ENCODE results near the gene UQCC5.
A peak's percentile ranks its signal among the peaks of the same experiment; 100 is the strongest.

Gene UQCC5

DNA sequence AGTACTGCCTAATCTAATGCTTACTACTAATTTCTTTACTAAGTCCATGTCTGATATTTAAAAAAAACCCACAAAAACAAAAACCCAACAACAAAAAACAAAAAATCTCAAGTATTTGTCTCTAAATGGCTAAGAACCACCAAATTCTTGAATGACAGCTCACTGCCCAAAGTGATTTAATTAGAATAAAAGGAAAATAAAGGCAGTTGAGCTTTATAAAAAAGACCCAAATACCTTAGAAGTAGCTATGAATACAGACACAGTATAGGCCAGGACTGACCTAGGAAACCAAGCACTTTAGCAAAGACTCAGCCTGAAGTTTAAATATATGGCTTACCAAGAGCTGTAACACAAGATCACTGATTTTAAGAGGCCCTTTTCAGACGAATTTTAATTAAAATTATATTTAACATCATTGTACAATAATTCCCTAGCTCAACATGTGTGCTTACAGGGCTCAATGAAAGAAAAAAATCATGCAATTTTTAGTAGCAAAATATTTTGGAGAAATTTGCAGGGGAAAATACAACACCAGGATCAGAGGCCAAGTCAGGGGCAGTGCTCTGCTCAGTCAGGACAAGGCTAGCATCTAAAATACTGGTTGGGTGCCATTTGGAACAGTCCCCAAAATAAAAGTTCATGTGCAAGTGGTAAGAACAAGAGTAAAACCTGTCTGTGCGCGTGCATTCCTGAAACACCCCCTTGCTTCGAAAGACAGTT is 24.8 kb downstream of the UQCC5 start:
- H3K27ac ChIP-seq (ENCODE audit: poor library complexity, severe bottlenecking): no peak overlapping the region
- no peaks in the 10 kb centered on the region for H3K4me1 ChIP-seq (ENCODE audit: insufficient read depth, poor library complexity, severe bottlenecking)
- DNase-seq (ENCODE audit: low spot score): no peak
- H3K4me3 ChIP-seq (ENCODE audit: severe bottlenecking): no peak overlapping the region
- H3K27me3 ChIP-seq (ENCODE audit: insufficient read depth, poor library complexity, severe bottlenecking): no peaks in the 10 kb centered on the region
- ATAC-seq (ENCODE audit: low read depth): no peak
- no peaks in the 10 kb centered on the region for H3K9me3 ChIP-seq (ENCODE audit: severe bottlenecking)
- TF ChIP-seq, protein P1, sequence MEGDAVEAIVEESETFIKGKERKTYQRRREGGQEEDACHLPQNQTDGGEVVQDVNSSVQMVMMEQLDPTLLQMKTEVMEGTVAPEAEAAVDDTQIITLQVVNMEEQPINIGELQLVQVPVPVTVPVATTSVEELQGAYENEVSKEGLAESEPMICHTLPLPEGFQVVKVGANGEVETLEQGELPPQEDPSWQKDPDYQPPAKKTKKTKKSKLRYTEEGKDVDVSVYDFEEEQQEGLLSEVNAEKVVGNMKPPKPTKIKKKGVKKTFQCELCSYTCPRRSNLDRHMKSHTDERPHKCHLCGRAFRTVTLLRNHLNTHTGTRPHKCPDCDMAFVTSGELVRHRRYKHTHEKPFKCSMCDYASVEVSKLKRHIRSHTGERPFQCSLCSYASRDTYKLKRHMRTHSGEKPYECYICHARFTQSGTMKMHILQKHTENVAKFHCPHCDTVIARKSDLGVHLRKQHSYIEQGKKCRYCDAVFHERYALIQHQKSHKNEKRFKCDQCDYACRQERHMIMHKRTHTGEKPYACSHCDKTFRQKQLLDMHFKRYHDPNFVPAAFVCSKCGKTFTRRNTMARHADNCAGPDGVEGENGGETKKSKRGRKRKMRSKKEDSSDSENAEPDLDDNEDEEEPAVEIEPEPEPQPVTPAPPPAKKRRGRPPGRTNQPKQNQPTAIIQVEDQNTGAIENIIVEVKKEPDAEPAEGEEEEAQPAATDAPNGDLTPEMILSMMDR (IDR thresholded peaks at IDR 0.05; ENCODE audit: poor library complexity, severe bottlenecking): no peak
- peaks cover 60% of the 10 kb centered on the region for H3K36me3 ChIP-seq (ENCODE audit: low read depth)

DNA sequence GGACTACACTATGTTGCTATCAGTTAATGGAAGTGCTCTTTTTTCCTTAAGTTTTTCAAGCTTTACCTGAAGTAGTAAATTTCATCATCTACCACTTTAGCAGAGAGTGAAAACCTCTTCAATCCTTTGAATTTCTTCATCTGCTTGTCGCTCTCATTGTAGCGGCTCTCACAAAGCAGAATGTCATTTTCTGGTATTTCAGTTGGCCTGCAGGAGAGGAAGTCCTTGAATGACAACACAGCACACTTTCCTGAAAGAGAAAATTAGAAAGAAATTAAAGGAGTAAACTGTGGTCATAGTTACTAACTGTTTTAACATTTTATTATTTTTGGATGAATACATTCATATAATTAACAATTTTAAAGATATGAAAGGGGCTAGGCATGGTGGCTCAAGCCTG is 27.6 kb downstream of the UQCC5 start:
- no peak for ATAC-seq (ENCODE audit: low read depth)

DNA sequence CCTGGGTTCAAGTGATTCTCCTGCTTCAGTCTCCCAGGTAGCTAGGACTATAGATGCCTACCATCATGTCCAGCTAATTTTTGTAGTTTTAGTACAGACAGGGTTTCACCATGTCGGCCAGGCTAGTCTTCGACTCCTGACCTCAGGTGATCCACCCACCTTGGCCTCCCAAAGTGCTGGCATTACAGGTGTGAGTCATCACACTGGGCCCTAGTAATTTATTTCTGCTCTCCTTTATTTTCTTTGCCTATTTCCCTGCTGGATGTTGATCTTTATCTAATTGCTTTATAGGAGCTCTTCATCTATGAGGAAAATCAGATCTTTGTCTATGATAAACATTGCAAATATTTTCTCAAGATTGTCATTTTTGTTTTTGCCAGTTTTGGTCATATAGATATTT is 31.7 kb downstream of the UQCC5 start:
- Histone ChIP-seq H3K4me1 (ENCODE audit: insufficient read depth, poor library complexity, severe bottlenecking) (peaks cover 6% of the 10 kb centered on the region), H3K27me3 (ENCODE audit: insufficient read depth, poor library complexity, severe bottlenecking) (no peaks in the 10 kb centered on the region), H3K36me3 (ENCODE audit: low read depth) (peaks cover 25% of the 10 kb centered on the region), H3K4me3 (ENCODE audit: severe bottlenecking) (no peak overlapping the region), H3K9me3 (ENCODE audit: severe bottlenecking) (no peaks in the 10 kb centered on the region), H3K27ac (ENCODE audit: poor library complexity, severe bottlenecking) (no peak overlapping the region)
- DNase-seq (ENCODE audit: low spot score): no peak
- no peak for ATAC-seq (ENCODE audit: low read depth)
- TF ChIP-seq, protein P1 (IDR thresholded peaks at IDR 0.05; ENCODE audit: poor library complexity, severe bottlenecking): no peak

More for the DNA sequence above, 27.6 kb downstream of the UQCC5 start:
- no peak for DNase-seq (ENCODE audit: low spot score)
- no peak overlapping the region for H3K27ac ChIP-seq (ENCODE audit: poor library complexity, severe bottlenecking)
- no peaks in the 10 kb centered on the region for H3K9me3 ChIP-seq (ENCODE audit: severe bottlenecking)
- H3K4me3 ChIP-seq (ENCODE audit: severe bottlenecking): no peak overlapping the region
- H3K4me1 ChIP-seq (ENCODE audit: insufficient read depth, poor library complexity, severe bottlenecking): no peaks in the 10 kb centered on the region
- TF ChIP-seq, protein P1 (IDR thresholded peaks at IDR 0.05; ENCODE audit: poor library complexity, severe bottlenecking): no peak
- no peaks in the 10 kb centered on the region for H3K27me3 ChIP-seq (ENCODE audit: insufficient read depth, poor library complexity, severe bottlenecking)
- peaks cover 49% of the 10 kb centered on the region for H3K36me3 ChIP-seq (ENCODE audit: low read depth)

DNA sequence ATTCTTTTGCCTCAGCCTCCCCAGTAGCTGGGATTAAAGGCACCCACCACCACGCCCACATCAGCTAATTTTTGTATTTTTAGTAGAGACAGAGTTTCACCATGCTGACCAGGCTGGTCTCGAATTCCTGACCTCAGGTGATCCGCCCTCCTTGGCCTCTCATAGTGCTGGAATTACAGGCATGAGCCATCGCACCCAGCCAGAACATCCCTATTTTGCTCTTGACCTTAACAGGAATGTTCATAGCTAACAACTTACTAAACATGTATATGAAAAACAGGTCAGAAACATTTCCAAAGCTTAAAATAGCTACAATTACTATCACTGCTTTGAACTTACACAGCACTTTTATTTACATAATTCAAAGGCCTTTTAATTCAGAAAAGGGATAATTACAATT is 33.7 kb downstream of the UQCC5 start:
- Histone ChIP-seq H3K4me3 (ENCODE audit: severe bottlenecking) (no peak overlapping the region), H3K27me3 (ENCODE audit: insufficient read depth, poor library complexity, severe bottlenecking) (no peaks in the 10 kb centered on the region), H3K4me1 (ENCODE audit: insufficient read depth, poor library complexity, severe bottlenecking) (peaks cover 6% of the 10 kb centered on the region), H3K36me3 (ENCODE audit: low read depth) (peaks cover 12% of the 10 kb centered on the region), H3K9me3 (ENCODE audit: severe bottlenecking) (no peaks in the 10 kb centered on the region), H3K27ac (ENCODE audit: poor library complexity, severe bottlenecking) (no peak overlapping the region)
- TF ChIP-seq, protein P1 (IDR thresholded peaks at IDR 0.05; ENCODE audit: poor library complexity, severe bottlenecking): no peak
- ATAC-seq (ENCODE audit: low read depth): 0 out of 3 replicates have a peak, but pooled peaks have one; percentile 14
- no peak for DNase-seq (ENCODE audit: low spot score)

DNA sequence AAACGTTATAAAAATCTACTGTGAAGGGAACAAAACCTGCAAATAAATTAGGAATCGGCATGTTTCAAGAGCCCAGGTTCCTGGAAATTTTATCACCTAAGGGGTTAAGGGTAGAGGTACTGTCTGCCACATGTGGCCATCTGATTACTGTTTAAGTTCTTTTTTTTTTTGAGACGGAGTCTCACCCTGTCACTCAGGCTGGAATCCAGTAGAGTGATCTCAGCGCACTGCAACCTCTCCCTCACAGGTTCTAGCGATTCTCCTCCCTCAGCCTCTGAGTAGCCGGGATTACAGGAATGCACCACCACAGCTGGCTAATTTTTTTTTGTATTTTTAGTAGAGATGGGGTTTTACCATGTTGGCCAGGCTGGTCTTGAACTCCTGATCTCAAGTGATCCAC is 35.8 kb downstream of the UQCC5 start:
- Histone ChIP-seq H3K27ac (ENCODE audit: poor library complexity, severe bottlenecking) (no peak overlapping the region), H3K4me1 (ENCODE audit: insufficient read depth, poor library complexity, severe bottlenecking) (peaks cover 6% of the 10 kb centered on the region), H3K4me3 (ENCODE audit: severe bottlenecking) (no peak overlapping the region), H3K36me3 (ENCODE audit: low read depth) (peaks cover 22% of the 10 kb centered on the region), H3K9me3 (ENCODE audit: severe bottlenecking) (no peaks in the 10 kb centered on the region), H3K27me3 (ENCODE audit: insufficient read depth, poor library complexity, severe bottlenecking) (no peaks in the 10 kb centered on the region)
- ATAC-seq (ENCODE audit: low read depth) (no peak), DNase-seq (ENCODE audit: low spot score) (no peak)
- TF ChIP-seq, protein P1 (IDR thresholded peaks at IDR 0.05; ENCODE audit: poor library complexity, severe bottlenecking): no peak

Data from RWPE2 (cell line).